Caco-2 (cell line): ENCODE measurements around the gene MREG. TPM values are rescaled to one million over a fixed set of nuclear protein-coding genes. Genes with fewer than 3 reads are reported as not detected.

Experiments
- BruUV-seq: library from RNA; stranded (reverse); fragments of 400-500 nt; replicated peaks from 2 replicates; lab custom pipeline; 2021; lab: Mats Ljungman, UMichigan
- CTCF ChIA-PET: fragments of 300-600 bp; sonication (Branson Sonifier 250); formaldehyde crosslinking; loops from one replicate; lab custom pipeline; 2022; ENCODE audit warnings: antibody characterized with exemption; lab: Charles Lee
- POLR2A ChIA-PET: fragments of 300-600 bp; sonication (Branson Sonifier 250); formaldehyde crosslinking; loops from one replicate; lab custom pipeline; 2022; ENCODE audit warnings: antibody characterized with exemption; lab: Charles Lee
- DNase-seq, 2 experiments: peaks; one replicate each; pipeline versions ENCODE4 v3.0.0 to v3.0.0-alpha.2; 2020 to 2022
- H3K27me3 ChIP-seq: replicated peaks from 2 replicates; pipeline ENCODE4 v1.6.0; 2011; ENCODE audit warnings: low read length; ENCODE audit not compliant: control insufficient read depth, insufficient read depth
- H3K36me3 ChIP-seq: 2 replicates; pipeline ENCODE4 v1.5.1; 2011; ENCODE audit warnings: low read length; ENCODE audit not compliant: control insufficient read depth, insufficient read depth
- H3K4me1 ChIP-seq: fragments of 250-450 bp; sonication (Bioruptor Pico); 2 replicates; pipeline ENCODE4 v1.5.1; 2020; ENCODE audit warnings: mild to moderate bottlenecking
- H3K4me3 ChIP-seq: 2 replicates; pipeline ENCODE4 v1.5.1; 2011; ENCODE audit warnings: low read depth, mild to moderate bottlenecking, control low read depth, low read length
- H3K9me3 ChIP-seq: fragments of 250-450 bp; sonication (Bioruptor Pico); 2 replicates; pipeline ENCODE4 v1.5.1; 2020; ENCODE audit warnings: mild to moderate bottlenecking, moderate library complexity
- H3K27ac Mint-ChIP-seq: one replicate; pipeline ENCODE4 v1.8.0; 2022; ENCODE audit warnings: mixed read lengths; ENCODE audit not compliant: unreplicated experiment
- H3K27me3 Mint-ChIP-seq: one replicate; pipeline ENCODE4 v1.8.0; 2022; ENCODE audit warnings: mixed read lengths; ENCODE audit not compliant: insufficient read depth, unreplicated experiment
- H3K36me3 Mint-ChIP-seq: one replicate; pipeline ENCODE4 v1.8.0; 2022; ENCODE audit warnings: mild to moderate bottlenecking, mixed read lengths; ENCODE audit not compliant: insufficient read depth, unreplicated experiment
- H3K4me1 Mint-ChIP-seq: one replicate; pipeline ENCODE4 v1.8.0; 2022; ENCODE audit warnings: low read depth, mixed read lengths; ENCODE audit not compliant: unreplicated experiment
- H3K4me3 Mint-ChIP-seq: one replicate; pipeline ENCODE4 v1.8.0; 2022; ENCODE audit warnings: mild to moderate bottlenecking, moderate library complexity, mixed read lengths; ENCODE audit not compliant: unreplicated experiment
- H3K9me3 Mint-ChIP-seq: one replicate; pipeline ENCODE4 v1.8.0; 2022; ENCODE audit warnings: mixed read lengths; ENCODE audit not compliant: unreplicated experiment
- CTCF ChIP-seq, 2 experiments: fragments of 200-600 bp in 1 of 2; IDR thresholded peaks; 1 replicate in 1 of 2; 2 replicates in 1 of 2; pipeline versions ENCODE4 v1.5.1 to v1.8.0; 2011 to 2022; ENCODE audit warnings: antibody characterized with exemption in 1 of 2, control low read depth in 1 of 2, inconsistent platforms in 1 of 2, low read depth in 1 of 2, low read length in 1 of 2, mild to moderate bottlenecking in 1 of 2, moderate library complexity in 1 of 2; ENCODE audit not compliant: insufficient read depth in 1 of 2, severe bottlenecking in 1 of 2, unreplicated experiment in 1 of 2
- intact Hi-C: fragments of 100-400 bp; cut with micrococcal nuclease; formaldehyde crosslinking; loops from one replicate; pipeline ENCODE4 v1.10.0; 2022; ENCODE audit not compliant: unreplicated experiment
- total RNA-seq: library from RNA; stranded (reverse); gene quantifications from 2 replicates; pipeline ENCODE4 v1.2.3, GENCODE V29; 2022

Gene MREG
- total RNA-seq, 1 experiment from 2014 or later = 43.8 TPM

DNA sequence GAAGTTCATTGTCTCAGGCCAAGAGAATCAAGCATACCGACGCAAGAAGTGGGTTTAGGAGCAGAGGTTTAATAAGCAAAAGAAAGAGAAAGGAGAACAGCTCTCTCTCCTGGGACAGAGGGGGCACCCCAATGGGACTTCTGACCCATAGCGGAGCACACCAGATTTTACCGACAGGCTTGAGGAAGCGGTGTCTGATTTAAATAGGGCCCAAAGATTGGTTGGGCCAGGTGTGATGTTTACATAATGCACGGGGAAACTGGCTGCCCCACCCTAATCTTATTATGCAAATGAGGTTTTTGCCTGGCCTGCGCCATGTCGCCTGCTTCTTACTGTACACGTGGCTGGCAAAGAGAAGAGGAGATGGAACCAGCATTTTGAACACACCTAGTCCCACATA is 106.2 kb downstream of the MREG start:
- Histone ChIP-seq H3K4me3 (no peak overlapping the region), H3K36me3 (no peaks in the 10 kb centered on the region), H3K4me1 (no peaks in the 10 kb centered on the region), H3K9me3 (no peaks in the 10 kb centered on the region), H3K27me3 (no peaks in the 10 kb centered on the region)
- BruUV-seq = no TSS peak
- Mint-ChIP-seq H3K4me3 (no peak overlapping the region), H3K36me3 (no peaks in the 10 kb centered on the region), H3K9me3 (peaks cover 9% of the 10 kb centered on the region), H3K27me3 (no peaks in the 10 kb centered on the region), H3K27ac (no peak overlapping the region), H3K4me1 (no peaks in the 10 kb centered on the region)
- ChIA-PET CTCF (no interaction called here), POLR2A (no interaction called here)
- TF ChIP-seq CTCF (IDR thresholded peaks at IDR 0.05; ENCODE audit: insufficient read depth in 1 of 2, low read depth in 1 of 2, low read length in 1 of 2, severe bottlenecking in 1 of 2, unreplicated experiment in 1 of 2) = no peak
- DNase-seq = no peak
- intact Hi-C loops = no loop called here

- Mint-ChIP-seq H3K4me1 (no peaks in the 10 kb centered on the region), H3K27ac (no peak overlapping the region), H3K27me3 (no peaks in the 10 kb centered on the region), H3K36me3 (no peaks in the 10 kb centered on the region), H3K9me3 (peaks cover 9% of the 10 kb centered on the region), H3K4me3 (no peak overlapping the region)
- H3K4me3 ChIP-seq = no peak overlapping the region
- ChIA-PET POLR2A (interaction anchor here (0.5 kb wide), 1 partner anchor 48 kb away, joined by 3 read pairs; no protein-coding TSS in a partner anchor), CTCF (no interaction called here)
- no peaks in the 10 kb centered on the region for H3K27me3 ChIP-seq
- DNase-seq = no peak
- H3K9me3 ChIP-seq = no peaks in the 10 kb centered on the region
- no TSS peak for BruUV-seq
- no peaks in the 10 kb centered on the region for H3K36me3 ChIP-seq
- intact Hi-C loops = no loop called here
- no peaks in the 10 kb centered on the region for H3K4me1 ChIP-seq
- TF ChIP-seq CTCF (IDR thresholded peaks at IDR 0.05; ENCODE audit: insufficient read depth in 1 of 2, low read depth in 1 of 2, low read length in 1 of 2, severe bottlenecking in 1 of 2, unreplicated experiment in 1 of 2) = no peak
These were observed 106.9 kb downstream of the MREG start for GRCh38 chr2:215906458-215906857.

GRCh38 chr2:215905691-215906090 is 107.7 kb downstream of the MREG start:
- Histone ChIP-seq H3K9me3 (no peaks in the 10 kb centered on the region), H3K4me1 (no peaks in the 10 kb centered on the region), H3K36me3 (no peaks in the 10 kb centered on the region), H3K4me3 (no peak overlapping the region), H3K27me3 (no peaks in the 10 kb centered on the region)
- CTCF ChIA-PET = no interaction called here
- Mint-ChIP-seq H3K36me3 (no peaks in the 10 kb centered on the region), H3K27ac (no peak overlapping the region), H3K4me1 (no peaks in the 10 kb centered on the region), H3K27me3 (no peaks in the 10 kb centered on the region), H3K9me3 (peaks cover 9% of the 10 kb centered on the region), H3K4me3 (no peak overlapping the region)
- no peak for DNase-seq
- BruUV-seq = no TSS peak
- no peak for TF ChIP-seq CTCF (IDR thresholded peaks at IDR 0.05; ENCODE audit: insufficient read depth in 1 of 2, low read depth in 1 of 2, low read length in 1 of 2, severe bottlenecking in 1 of 2, unreplicated experiment in 1 of 2)
- intact Hi-C loops = no loop called here
- POLR2A ChIA-PET = no interaction called here
